ENCODE results near the gene CDYL2.

The CDYL2 gene

DNA sequence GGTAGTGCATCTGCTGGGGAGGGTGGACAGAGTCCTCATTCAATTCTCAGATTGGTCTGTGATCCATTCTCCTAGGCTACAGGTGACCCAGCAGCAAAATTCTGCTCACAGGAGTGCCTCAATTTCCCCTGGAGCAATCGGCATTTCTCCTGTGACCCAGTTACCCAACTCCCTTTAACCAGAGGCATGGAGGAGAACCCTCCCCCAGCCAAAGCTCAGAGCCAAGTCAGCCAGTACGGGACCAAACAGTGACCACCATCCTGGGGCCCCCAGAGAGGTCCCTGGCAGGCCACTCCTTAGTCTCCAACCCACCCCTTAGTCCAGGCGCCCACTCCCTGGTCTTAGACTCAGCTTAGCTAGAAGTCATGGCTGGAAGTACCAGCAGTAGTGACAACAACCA lies 188.0 kb downstream of the CDYL2 start:
- no peak for DNase-seq

DNA sequence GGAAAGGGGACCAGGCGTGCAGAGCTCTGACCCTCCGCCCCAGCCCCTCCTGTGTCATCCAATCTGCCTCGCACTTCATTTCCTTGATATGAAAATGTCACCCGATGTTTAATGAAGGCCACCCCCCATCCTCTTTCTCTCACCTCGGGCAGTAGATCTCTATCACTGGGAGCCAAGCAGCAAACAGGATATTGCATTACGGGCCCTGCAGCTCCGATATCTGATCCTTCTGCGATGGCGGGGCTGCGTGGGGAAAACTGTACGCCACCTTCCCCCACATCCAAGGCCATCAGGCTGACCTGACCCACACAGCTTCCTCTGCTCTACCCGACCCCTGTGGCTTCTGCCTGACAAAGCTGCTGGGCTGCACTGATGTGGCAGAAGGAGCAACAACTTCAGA lies 188.7 kb downstream of the CDYL2 start:
- DNase-seq: no peak

GRCh38 chr16:80614908-80615671 lies 189.3 kb downstream of the CDYL2 start:
- no peak for DNase-seq

DNA sequence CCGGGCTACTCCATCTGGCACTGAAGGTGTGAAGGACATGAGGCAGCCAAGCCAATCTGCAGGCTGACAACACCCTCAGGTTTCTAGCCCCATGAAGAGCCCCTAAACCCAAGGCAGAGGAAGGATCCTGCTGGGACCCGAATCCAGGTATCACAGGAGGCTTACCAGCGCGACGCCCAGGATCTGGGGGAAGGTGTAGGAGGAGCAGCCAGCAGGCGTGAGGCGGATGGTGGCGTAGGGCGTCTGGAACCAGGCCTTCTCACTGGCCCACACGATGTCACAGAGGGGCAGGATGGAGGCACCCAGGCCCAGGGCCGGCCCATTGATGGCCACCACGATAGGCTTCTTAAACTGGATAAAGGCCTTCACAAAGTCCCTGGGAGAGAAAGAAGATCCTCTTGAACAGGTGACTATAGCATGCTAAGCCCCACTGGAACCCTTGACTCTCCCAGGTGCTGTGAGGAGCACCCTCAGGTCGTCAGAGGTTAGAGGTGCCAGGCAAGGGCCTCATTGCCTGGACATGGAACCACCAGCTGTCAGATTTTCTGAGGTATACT lies 191.9 kb downstream of the CDYL2 start:
- no peak for DNase-seq

DNA sequence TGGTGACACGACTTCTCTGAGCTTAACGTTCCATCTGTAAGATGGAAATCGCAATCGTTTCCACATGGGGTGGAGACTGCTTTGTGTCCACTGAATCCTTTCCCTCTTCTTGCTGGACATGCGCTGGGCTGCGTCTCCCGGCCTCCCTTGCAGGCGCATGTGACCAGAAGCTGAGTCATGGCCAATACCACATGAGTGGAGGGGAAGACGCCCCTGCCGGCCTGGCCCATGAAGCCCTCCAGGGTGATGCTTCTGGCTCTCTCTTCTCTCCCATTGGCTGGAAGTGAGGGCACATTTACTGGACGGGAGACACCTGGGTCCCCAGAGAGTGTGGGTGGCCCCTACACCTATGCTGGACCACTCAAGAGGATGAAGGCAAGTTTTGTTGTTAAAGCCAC lies 192.5 kb downstream of the CDYL2 start:
- DNase-seq: no peak

- DNase-seq: no peak
Observed at GRCh38 chr16:80611171-80611929, 193.0 kb downstream of the CDYL2 start.

- no peak for DNase-seq
Observed at GRCh38 chr16:80610481-80611156, 193.8 kb downstream of the CDYL2 start.

GRCh38 chr16:80608946-80609345 lies 195.5 kb downstream of the CDYL2 start:
- DNase-seq: no peak

- no peak for DNase-seq
Observed at GRCh38 chr16:80607204-80607603, 197.2 kb downstream of the CDYL2 start.

DNA sequence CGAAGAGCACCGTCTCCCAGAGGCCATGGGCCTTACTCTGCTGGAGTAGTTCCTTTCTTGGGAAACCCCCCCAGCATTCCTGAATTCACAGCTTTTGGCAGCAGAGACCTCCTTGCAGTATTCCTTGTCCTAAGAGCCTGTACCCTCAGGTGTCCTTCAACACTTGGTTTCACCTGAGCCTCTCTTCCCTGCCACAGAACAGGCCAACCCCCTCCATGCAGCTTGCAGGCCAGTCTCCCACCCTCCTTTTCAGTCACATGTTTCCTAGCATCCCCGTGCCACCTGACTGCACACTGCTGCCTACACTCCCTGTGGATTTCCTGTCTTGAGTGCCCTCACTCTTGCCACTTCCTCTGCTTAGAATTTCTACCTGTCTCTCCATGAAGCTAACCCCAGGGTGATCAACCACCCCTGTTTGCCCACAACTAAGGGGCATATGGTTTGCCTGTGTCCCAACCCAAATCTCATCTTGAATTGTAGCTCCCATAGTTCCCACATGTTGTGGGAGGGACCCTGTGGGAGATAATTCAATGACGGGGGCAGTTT lies 198.1 kb downstream of the CDYL2 start:
- DNase-seq: no peak

DNA sequence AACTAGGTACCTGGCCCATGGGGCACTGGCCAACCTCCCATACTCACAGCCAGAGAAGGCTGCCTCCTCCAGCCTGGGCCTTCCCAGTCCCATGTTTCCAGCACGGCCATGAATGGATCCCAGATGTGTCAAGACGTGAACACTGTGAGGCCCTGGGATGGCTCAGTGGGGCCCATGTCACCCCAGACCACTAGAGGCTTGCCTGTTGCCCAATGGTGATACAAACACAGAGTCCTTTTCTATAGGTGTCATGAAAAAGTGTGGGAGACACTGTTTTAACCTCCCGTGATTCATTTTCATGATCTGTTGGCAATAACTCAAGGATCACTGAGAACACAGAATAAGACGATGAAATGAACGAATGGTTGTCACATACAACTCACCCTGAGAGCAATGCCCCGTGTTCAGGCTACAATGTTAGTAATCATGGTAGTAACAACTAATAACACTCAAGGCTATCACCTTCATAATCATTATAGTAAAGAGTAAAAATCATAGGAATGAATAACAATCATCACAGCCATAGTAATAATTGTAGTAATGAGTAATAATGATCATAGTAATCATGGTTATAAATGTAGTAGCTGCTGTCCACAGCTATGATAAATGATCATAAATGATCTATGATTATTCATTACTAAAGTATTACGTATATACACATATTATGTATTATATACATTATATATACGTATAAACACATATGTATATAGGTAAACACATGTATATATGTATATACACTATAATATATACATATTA lies 199.6 kb downstream of the CDYL2 start:
- no peak for DNase-seq

DNA sequence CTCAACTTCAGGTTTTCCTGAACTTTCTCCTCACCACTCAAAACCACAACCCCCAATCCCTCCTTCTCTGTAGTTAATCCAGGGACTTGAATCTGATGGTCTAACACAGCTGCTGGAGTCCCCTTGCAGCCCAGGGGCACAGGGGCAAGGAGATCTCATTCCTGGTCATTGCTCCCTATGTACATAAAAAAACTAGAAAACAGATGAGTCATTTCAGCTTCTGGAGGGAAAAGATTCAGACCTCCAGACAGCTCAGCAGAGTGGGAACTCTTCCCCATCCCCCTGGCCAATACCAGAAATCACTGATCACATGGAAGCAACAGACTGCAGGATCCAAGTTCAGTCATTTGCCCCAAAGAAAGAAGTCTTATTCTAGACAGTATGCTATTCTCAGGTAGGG lies 201.5 kb downstream of the CDYL2 start:
- DNase-seq: no peak

DNA sequence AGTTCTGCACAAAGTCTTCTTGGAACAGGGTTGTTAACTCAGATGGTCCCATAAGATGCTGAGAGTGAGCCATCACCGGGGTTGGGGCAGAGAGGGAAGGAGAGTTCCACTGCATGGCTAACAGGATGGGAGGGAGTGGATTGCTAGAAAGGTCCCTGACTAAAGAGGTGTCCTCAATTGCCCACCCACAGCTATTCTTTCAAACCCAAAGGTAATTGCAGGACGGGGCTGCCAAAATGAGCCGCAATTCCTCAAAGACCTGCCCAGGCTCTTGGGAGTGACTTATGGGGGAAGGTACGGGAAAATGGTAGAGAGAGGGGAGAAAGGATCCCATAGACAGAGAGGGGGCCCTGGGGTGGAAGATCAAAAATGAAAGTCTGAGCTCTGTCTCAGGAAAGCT lies 203.2 kb downstream of the CDYL2 start:
- no peak for DNase-seq

DNA sequence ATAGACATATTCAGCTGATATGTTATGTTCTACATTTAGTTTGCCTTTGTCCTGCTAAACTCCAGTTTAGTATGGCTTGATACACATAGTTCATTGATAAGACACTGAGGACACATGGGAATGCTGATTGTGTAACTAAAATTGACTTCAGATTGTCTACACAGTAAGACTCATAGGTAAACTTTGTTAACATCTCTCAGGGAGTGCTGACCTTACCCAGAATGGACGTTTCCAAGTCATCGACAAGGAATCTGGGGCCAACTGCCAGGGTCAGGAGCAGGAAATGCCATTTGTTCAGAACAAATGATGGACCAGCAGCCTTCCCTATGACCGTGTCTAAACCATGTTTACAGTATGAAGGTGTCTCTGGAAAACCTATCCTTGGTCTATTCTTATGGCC lies 204.9 kb downstream of the CDYL2 start:
- DNase-seq: no peak

GRCh38 chr16:80596507-80597207 lies 207.7 kb downstream of the CDYL2 start:
- no peak for DNase-seq

- DNase-seq: no peak
Observed at GRCh38 chr16:80594756-80595155, 209.6 kb downstream of the CDYL2 start.

GRCh38 chr16:80592273-80592672 lies 212.1 kb downstream of the CDYL2 start:
- no peak for DNase-seq

- no peak for DNase-seq
Observed at GRCh38 chr16:80591071-80591915, 213.1 kb downstream of the CDYL2 start.

GRCh38 chr16:80587071-80587470 lies 217.3 kb downstream of the CDYL2 start:
- no peak for DNase-seq

DNA sequence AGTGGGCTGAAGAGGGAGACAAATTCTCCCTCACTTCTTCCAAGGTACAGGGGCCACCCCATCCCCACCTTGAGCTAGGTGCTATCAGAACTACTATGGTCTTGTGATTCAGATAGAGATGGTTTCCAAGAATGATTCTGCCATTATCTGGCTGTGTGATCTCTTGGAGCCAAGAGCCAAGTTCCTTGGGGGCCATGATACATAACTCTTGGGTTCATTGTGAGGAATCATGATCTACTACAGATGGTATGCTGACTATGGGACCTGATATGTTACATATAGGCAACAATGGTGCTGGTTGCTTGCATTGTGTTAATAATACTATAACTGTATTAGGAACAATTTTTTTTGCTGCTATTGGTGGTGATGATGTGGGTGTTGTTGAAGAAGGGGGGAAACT lies 217.9 kb downstream of the CDYL2 start:
- no peak for DNase-seq

DNA sequence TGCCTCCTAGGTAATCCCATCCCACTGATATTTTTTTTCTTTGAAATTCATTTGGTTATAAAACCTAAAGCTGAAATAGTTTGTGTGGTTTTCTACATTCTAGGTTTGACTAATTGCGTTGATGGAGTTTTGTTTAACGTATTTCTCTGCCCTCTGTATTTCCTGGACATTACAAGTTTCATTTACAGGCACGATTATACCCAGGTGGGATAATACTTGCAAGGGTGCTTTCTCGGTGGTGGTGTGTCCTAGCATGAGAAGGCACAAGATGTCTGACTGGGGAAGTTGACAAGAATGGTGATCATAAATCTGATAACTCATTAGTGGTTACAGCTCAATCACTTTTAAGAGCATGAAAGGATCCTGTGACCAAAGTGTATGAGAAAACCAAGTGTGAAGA lies 218.6 kb downstream of the CDYL2 start:
- no peak for DNase-seq

All from NCI-H446 treated with DMSO at 0.1 percent for 48 hours (cell line).